HG02970 (cell line): ENCODE data around the gene CARD14.
A peak's percentile ranks its signal among the peaks of the same experiment; 100 is the strongest.

Experiments used
- ATAC-seq: cut with Tn5 transposase; IDR thresholded peaks from one replicate; pipeline ENCODE4 v1.9.1; 2021; ENCODE audit warnings: mild to moderate bottlenecking, moderate library complexity, moderate number of reproducible peaks; ENCODE audit not compliant: unreplicated experiment, low FRiP score

CARD14 gene

GRCh38 chr17:80169784-80170500 lies at the start of gene CARD14:
CARD14 (plus strand) TSS chr17:80170030; CDS start chr17:80181439, 11,409 bp downstream.
- no peak for ATAC-seq

GRCh38 chr17:80122026-80122575 lies 47.7 kb upstream of the CARD14 start:
- ATAC-seq, result no peak

- ATAC-seq, result no peak
Observed at GRCh38 chr17:80122926-80123505, 46.8 kb upstream of the CARD14 start.

- no peak for ATAC-seq
Observed at GRCh38 chr17:80123791-80124190, 46.0 kb upstream of the CARD14 start.

- ATAC-seq, result no peak
Observed at GRCh38 chr17:80124351-80124981, 45.4 kb upstream of the CARD14 start.

GRCh38 chr17:80125656-80126448 lies 44.0 kb upstream of the CARD14 start:
- ATAC-seq, result no peak

GRCh38 chr17:80126449-80126715 lies 43.4 kb upstream of the CARD14 start:
- no peak for ATAC-seq

- no peak for ATAC-seq
Observed at GRCh38 chr17:80129006-80129565, 40.7 kb upstream of the CARD14 start.

GRCh38 chr17:80130992-80131391 lies 38.8 kb upstream of the CARD14 start:
- no peak for ATAC-seq

GRCh38 chr17:80132906-80133625 lies 36.8 kb upstream of the CARD14 start:
- no peak for ATAC-seq

- ATAC-seq, result no peak
Observed at GRCh38 chr17:80133626-80133970, 36.2 kb upstream of the CARD14 start.

GRCh38 chr17:80137131-80137530 lies 32.7 kb upstream of the CARD14 start:
- no peak for ATAC-seq

- no peak for ATAC-seq
Observed at GRCh38 chr17:80138856-80139426, 30.9 kb upstream of the CARD14 start.

GRCh38 chr17:80141463-80142165 lies 28.2 kb upstream of the CARD14 start:
- no peak for ATAC-seq

GRCh38 chr17:80142929-80143328 lies 26.9 kb upstream of the CARD14 start:
- no peak for ATAC-seq

- no peak for ATAC-seq
Observed at GRCh38 chr17:80145076-80146075, 24.5 kb upstream of the CARD14 start.

GRCh38 chr17:80146121-80147034 lies 23.5 kb upstream of the CARD14 start:
- ATAC-seq, result peak; percentile 33
